Keratinocyte (primary cell): ENCODE measurements around the gene R3HDM1.

Experiments
- EZH2 ChIP-seq: IDR thresholded peaks from one replicate; pipeline ENCODE4 v1.6.1; 2012; ENCODE audit warnings: inconsistent platforms, mild to moderate bottlenecking, low read length, moderate library complexity
- TF ChIP-seq, protein P1 (sequence below), 3 experiments: IDR thresholded peaks in 1 of 3; conservative IDR thresholded peaks in 1 of 3; optimal IDR thresholded peaks in 1 of 3; 2 replicates in 2 of 3; 3 replicates in 1 of 3; pipeline versions ENCODE3 to v1.5.1; 2011; ENCODE audit warnings: low read length in 3 of 3, mild to moderate bottlenecking in 3 of 3, moderate library complexity in 2 of 3, control low read depth in 1 of 3, inconsistent platforms in 1 of 3; ENCODE audit not compliant: insufficient read depth in 2 of 3; ENCODE audit errors: extremely low read depth in 1 of 3

DNA sequence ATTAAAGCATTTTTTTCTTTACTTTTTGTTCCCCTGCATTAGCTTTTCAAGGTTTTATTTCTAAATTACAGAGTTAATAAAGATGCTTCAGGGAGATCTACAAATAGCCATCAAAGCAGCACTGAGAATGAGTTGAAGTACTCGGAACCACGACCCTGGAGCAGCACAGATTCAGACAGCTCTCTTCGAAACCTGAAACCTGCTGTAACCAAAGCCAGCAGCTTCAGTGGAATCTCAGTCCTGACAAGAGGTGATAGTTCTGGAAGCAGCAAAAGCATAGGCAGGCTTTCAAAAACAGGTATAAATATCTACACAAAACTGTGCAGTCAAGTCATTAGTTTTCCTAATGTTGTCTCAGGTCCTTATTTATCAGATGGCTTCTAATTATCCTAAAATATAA lies 107.5 kb downstream of the R3HDM1 start:
- TF ChIP-seq, protein P1, sequence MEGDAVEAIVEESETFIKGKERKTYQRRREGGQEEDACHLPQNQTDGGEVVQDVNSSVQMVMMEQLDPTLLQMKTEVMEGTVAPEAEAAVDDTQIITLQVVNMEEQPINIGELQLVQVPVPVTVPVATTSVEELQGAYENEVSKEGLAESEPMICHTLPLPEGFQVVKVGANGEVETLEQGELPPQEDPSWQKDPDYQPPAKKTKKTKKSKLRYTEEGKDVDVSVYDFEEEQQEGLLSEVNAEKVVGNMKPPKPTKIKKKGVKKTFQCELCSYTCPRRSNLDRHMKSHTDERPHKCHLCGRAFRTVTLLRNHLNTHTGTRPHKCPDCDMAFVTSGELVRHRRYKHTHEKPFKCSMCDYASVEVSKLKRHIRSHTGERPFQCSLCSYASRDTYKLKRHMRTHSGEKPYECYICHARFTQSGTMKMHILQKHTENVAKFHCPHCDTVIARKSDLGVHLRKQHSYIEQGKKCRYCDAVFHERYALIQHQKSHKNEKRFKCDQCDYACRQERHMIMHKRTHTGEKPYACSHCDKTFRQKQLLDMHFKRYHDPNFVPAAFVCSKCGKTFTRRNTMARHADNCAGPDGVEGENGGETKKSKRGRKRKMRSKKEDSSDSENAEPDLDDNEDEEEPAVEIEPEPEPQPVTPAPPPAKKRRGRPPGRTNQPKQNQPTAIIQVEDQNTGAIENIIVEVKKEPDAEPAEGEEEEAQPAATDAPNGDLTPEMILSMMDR (optimal IDR thresholded peaks at IDR 0.05 in 1 of 3, IDR thresholded peaks at IDR 0.05 in 1 of 3, conservative IDR thresholded peaks at IDR 0.05 in 1 of 3; ENCODE audit: extremely low read depth in 1 of 3, insufficient read depth in 2 of 3, low read length in 3 of 3) = no peak
- no peak for TF ChIP-seq EZH2
